Neural cell (in vitro differentiated cells): ENCODE measurements around the gene PGM2L1. TPM values are rescaled to one million over a fixed set of nuclear protein-coding genes. Genes with fewer than 3 reads are reported as not detected.

Experiments
- H2AFZ ChIP-seq: fragments of 200-600, 300-800 bp; sonication (generic), shearing (Covaris generic); 2 replicates; pipeline ENCODE4 v1.6.0; 2014; ENCODE audit warnings: low read depth, mild to moderate bottlenecking, antibody characterized with exemption, low read length, moderate library complexity
- H3F3A ChIP-seq: fragments of 200-600 bp; shearing (Covaris generic); 2 replicates; pipeline ENCODE4 v1.6.1; 2016; ENCODE audit warnings: mild to moderate bottlenecking, moderate library complexity, mixed read lengths, antibody characterized with exemption, low read length; ENCODE audit not compliant: insufficient read depth, poor library complexity, severe bottlenecking
- H3K27ac ChIP-seq: fragments of 200-600, 300-800 bp; sonication (generic), shearing (Covaris generic); 2 replicates; pipeline ENCODE4 v1.5.1; 2014; ENCODE audit warnings: mild to moderate bottlenecking, low read length, moderate library complexity
- H3K27me3 ChIP-seq: fragments of 300-800, 200-600 bp; sonication (generic), shearing (Covaris generic); 2 replicates; pipeline ENCODE4 v1.6.0; 2014; ENCODE audit warnings: mild to moderate bottlenecking, low read depth, low read length, moderate library complexity; ENCODE audit not compliant: insufficient read depth
- H3K36me3 ChIP-seq: fragments of 300-800, 200-600 bp; sonication (generic), shearing (Covaris generic); 2 replicates; pipeline ENCODE4 v1.5.1; 2014; ENCODE audit warnings: mild to moderate bottlenecking, antibody characterized with exemption, low read length, moderate library complexity; ENCODE audit not compliant: insufficient read depth
- H3K4me2 ChIP-seq: fragments of 300-800, 200-600 bp; sonication (generic), shearing (Covaris generic); 2 replicates; pipeline ENCODE4 v1.6.0; 2014; ENCODE audit warnings: mild to moderate bottlenecking, low read length
- H3K4me3 ChIP-seq: fragments of 300-800, 200-600 bp; sonication (generic), shearing (Covaris generic); 2 replicates; pipeline ENCODE4 v1.5.1; 2014; ENCODE audit warnings: mild to moderate bottlenecking, low read length, moderate library complexity
- H3K79me2 ChIP-seq: fragments of 200-600 bp; shearing (Covaris generic); replicated peaks from 2 replicates; pipeline ENCODE4 v1.6.0; 2014; ENCODE audit warnings: mild to moderate bottlenecking, low read length, moderate library complexity; ENCODE audit not compliant: insufficient read depth
- H3K9ac ChIP-seq: fragments of 300-800, 200-600 bp; sonication (generic), shearing (Covaris generic); 2 replicates; pipeline ENCODE4 v1.6.1; 2016; ENCODE audit warnings: mild to moderate bottlenecking, low read length, mixed read lengths
- H3K9me2 ChIP-seq: fragments of 200-600 bp; shearing (Covaris generic); 2 replicates; pipeline ENCODE4 v1.6.1; 2016; ENCODE audit warnings: mild to moderate bottlenecking, low read length, mixed read lengths; ENCODE audit not compliant: insufficient read depth
- H3K9me3 ChIP-seq: fragments of 200-600, 300-800 bp; sonication (generic), shearing (Covaris generic); 2 replicates; pipeline ENCODE4 v1.6.1; 2016; ENCODE audit warnings: mild to moderate bottlenecking, mixed run types, low read length, moderate library complexity, mixed read lengths
- H4K20me1 ChIP-seq: fragments of 200-600 bp; shearing (Covaris generic); 2 replicates; pipeline ENCODE4 v1.6.1; 2016; ENCODE audit warnings: mild to moderate bottlenecking, mixed run types; ENCODE audit not compliant: insufficient read depth
- CTCF ChIP-seq: fragments of 450-650 bp; IDR thresholded peaks from 2 replicates; pipeline ENCODE4 v1.5.1; 2014; ENCODE audit warnings: antibody characterized with exemption, mild to moderate bottlenecking, moderate library complexity; ENCODE audit not compliant: poor library complexity, severe bottlenecking
- EP300 ChIP-seq: fragments of 450-650 bp; conservative IDR thresholded peaks from 2 replicates; pipeline ENCODE4 v1.6.1; 2014; ENCODE audit warnings: antibody characterized with exemption, mild to moderate bottlenecking, moderate library complexity; ENCODE audit not compliant: poor library complexity, severe bottlenecking
- EZH2 ChIP-seq: fragments of 200-600, 300-800 bp; shearing (Covaris generic), sonication (generic); IDR thresholded peaks from 2 replicates; pipeline ENCODE4 v1.6.1; 2014; ENCODE audit warnings: antibody characterized with exemption, low read length, borderline replicate concordance, mild to moderate bottlenecking; ENCODE audit not compliant: insufficient read depth, poor library complexity, severe bottlenecking
- MXI1 ChIP-seq: fragments of 450-650 bp; conservative IDR thresholded peaks from 2 replicates; pipeline ENCODE4 v1.6.1; 2014; ENCODE audit warnings: antibody characterized with exemption, mild to moderate bottlenecking; ENCODE audit not compliant: poor library complexity, severe bottlenecking
- POLR2AphosphoS5 ChIP-seq: IDR thresholded peaks from 2 replicates; pipeline ENCODE4 v1.6.1; 2012
- RAD21 ChIP-seq: fragments of 450-650 bp; conservative IDR thresholded peaks from 2 replicates; pipeline ENCODE4 v1.6.1; 2014; ENCODE audit warnings: antibody characterized with exemption, mild to moderate bottlenecking, moderate library complexity
- SMC3 ChIP-seq: fragments of 450-650 bp; conservative IDR thresholded peaks from 2 replicates; pipeline ENCODE4 v1.6.1; 2014; ENCODE audit warnings: antibody characterized with exemption, mild to moderate bottlenecking, moderate library complexity; ENCODE audit not compliant: poor library complexity
- TAF1 ChIP-seq: IDR thresholded peaks from 2 replicates; pipeline ENCODE4 v1.6.1; 2012; ENCODE audit warnings: low read depth
- polyA plus RNA-seq: library from polyadenylated mRNA; depleted of rRNA; stranded (reverse); fragments of >200 nt; gene quantifications from 2 replicates; pipeline ENCODE4 v1.2.3, GENCODE V29; 2014
- TF ChIP-seq, protein P1 (sequence below): IDR thresholded peaks from 2 replicates; pipeline ENCODE4 v1.6.1; 2012; ENCODE audit warnings: borderline replicate concordance

Gene PGM2L1
- polyA plus RNA-seq, 1 donor from 2014 or later, result 95.0 TPM

DNA sequence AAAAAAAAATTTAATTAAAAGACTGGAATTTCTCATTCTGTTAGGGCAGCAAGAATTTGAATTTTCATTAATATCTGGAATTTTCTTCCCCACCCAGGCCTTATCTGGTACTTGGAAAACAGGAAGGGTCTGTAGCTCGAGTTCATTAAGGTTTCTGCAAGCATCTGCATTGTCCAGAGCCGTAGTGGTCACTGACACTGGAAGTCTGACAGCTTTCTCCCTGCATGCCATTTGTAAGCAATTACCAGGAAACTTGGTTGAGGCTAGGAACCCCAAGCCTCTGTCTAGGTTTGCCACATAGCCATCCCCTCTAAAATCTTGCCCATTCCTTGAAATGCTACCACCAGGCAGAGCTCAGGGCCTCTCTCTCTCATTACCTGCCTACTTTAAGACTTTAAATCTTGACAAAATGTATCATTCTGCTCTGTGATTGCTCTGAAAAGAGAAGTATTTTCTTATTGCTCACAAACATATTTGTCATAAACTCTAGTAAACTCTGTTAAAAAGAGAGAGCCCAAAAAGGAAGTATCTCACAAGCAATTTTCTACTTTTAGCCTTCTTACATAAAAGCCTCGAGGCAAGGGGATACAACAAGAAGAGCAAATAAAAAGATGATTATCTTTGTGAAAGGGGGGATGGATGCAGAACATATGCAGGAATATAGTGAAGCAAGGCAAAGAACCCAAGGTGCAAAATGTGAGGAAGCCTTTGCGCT, 5.5 kb upstream of the PGM2L1 start:
- H3F3A ChIP-seq, result peaks cover 3% of the 10 kb centered on the region
- no peak overlapping the region for H3K4me2 ChIP-seq
- TF ChIP-seq CTCF (no peak), POLR2AphosphoS5 (no peak), MXI1 (no peak), EZH2 (no peak), EP300 (no peak), RAD21 (no peak), SMC3 (no peak), TAF1 (no peak)
- TF ChIP-seq, protein P1, sequence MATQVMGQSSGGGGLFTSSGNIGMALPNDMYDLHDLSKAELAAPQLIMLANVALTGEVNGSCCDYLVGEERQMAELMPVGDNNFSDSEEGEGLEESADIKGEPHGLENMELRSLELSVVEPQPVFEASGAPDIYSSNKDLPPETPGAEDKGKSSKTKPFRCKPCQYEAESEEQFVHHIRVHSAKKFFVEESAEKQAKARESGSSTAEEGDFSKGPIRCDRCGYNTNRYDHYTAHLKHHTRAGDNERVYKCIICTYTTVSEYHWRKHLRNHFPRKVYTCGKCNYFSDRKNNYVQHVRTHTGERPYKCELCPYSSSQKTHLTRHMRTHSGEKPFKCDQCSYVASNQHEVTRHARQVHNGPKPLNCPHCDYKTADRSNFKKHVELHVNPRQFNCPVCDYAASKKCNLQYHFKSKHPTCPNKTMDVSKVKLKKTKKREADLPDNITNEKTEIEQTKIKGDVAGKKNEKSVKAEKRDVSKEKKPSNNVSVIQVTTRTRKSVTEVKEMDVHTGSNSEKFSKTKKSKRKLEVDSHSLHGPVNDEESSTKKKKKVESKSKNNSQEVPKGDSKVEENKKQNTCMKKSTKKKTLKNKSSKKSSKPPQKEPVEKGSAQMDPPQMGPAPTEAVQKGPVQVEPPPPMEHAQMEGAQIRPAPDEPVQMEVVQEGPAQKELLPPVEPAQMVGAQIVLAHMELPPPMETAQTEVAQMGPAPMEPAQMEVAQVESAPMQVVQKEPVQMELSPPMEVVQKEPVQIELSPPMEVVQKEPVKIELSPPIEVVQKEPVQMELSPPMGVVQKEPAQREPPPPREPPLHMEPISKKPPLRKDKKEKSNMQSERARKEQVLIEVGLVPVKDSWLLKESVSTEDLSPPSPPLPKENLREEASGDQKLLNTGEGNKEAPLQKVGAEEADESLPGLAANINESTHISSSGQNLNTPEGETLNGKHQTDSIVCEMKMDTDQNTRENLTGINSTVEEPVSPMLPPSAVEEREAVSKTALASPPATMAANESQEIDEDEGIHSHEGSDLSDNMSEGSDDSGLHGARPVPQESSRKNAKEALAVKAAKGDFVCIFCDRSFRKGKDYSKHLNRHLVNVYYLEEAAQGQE, result no peak
- H3K27me3 ChIP-seq, result no peaks in the 10 kb centered on the region
- H4K20me1 ChIP-seq, result no peaks in the 10 kb centered on the region
- no peak overlapping the region for H3K27ac ChIP-seq
- H3K9me3 ChIP-seq, result no peaks in the 10 kb centered on the region
- H2AFZ ChIP-seq, result no peak overlapping the region
- H3K4me3 ChIP-seq, result no peak overlapping the region
- no peak overlapping the region for H3K9ac ChIP-seq
- H3K79me2 ChIP-seq, result no peaks in the 10 kb centered on the region
- no peaks in the 10 kb centered on the region for H3K9me2 ChIP-seq
- H3K36me3 ChIP-seq, result no peaks in the 10 kb centered on the region

- Histone ChIP-seq H3K9ac (no peak overlapping the region), H3F3A (peaks cover 9% of the 10 kb centered on the region), H3K4me2 (no peak overlapping the region), H3K9me2 (no peaks in the 10 kb centered on the region), H3K4me3 (no peak overlapping the region), H3K36me3 (no peaks in the 10 kb centered on the region), H3K79me2 (peaks cover 21% of the 10 kb centered on the region), H2AFZ (no peak overlapping the region), H4K20me1 (no peaks in the 10 kb centered on the region), H3K9me3 (no peaks in the 10 kb centered on the region), H3K27ac (no peak overlapping the region), H3K27me3 (no peaks in the 10 kb centered on the region)
- TF ChIP-seq SMC3 (no peak), TAF1 (no peak), RAD21 (no peak), MXI1 (no peak), POLR2AphosphoS5 (no peak), EP300 (no peak), EZH2 (no peak), CTCF (no peak)
- TF ChIP-seq, protein P1, result no peak
Measured at GRCh38 chr11:74400606-74401005, 2.4 kb upstream of the PGM2L1 start.
